HepG2 (cell line): ENCODE data around the gene PCSK5.

Experiments used
- ARNT ChIP-seq: fragments of 450-650 bp; IDR thresholded peaks from 2 replicates; pipeline ENCODE4 v1.6.1; 2017
- HCFC1 ChIP-seq: fragments of 150-350 bp; IDR thresholded peaks from 2 replicates; pipeline ENCODE4 v1.6.1; 2014; ENCODE audit warnings: low read depth, low read length
- ZNF124 ChIP-seq: sonication (generic); formaldehyde crosslinking; IDR thresholded peaks from 2 replicates; pipeline ENCODE4 v1.4.0; 2020; ENCODE audit warnings: missing genetic modification reagents
- ZNF329 ChIP-seq: sonication (generic); formaldehyde crosslinking; IDR thresholded peaks from 2 replicates; pipeline ENCODE4 v1.9.0; 2021; ENCODE audit warnings: low read depth, mild to moderate bottlenecking, missing genetic modification reagents
- ZSCAN25 ChIP-seq: sonication (generic); formaldehyde crosslinking; IDR thresholded peaks from 2 replicates; pipeline ENCODE4 v1.8.0; 2022; ENCODE audit warnings: mild to moderate bottlenecking, missing genetic modification reagents
- TF ChIP-seq, protein P1 (sequence below), 2 experiments: sonication (generic) in 1 of 2; formaldehyde crosslinking in 1 of 2; IDR thresholded peaks; 2 replicates each; pipeline versions ENCODE4 v1.5.1 to v1.6.1; 2011 to 2020; ENCODE audit warnings: borderline replicate concordance in 1 of 2, low read depth in 1 of 2, low read length in 1 of 2, mild to moderate bottlenecking in 1 of 2, missing genetic modification reagents in 1 of 2, moderate library complexity in 1 of 2
- TF ChIP-seq, protein P2 (sequence below): sonication (generic); formaldehyde crosslinking; IDR thresholded peaks from 2 replicates; pipeline ENCODE4 v1.5.0; 2020; ENCODE audit warnings: mild to moderate bottlenecking, missing genetic modification reagents, moderate library complexity

DNA sequence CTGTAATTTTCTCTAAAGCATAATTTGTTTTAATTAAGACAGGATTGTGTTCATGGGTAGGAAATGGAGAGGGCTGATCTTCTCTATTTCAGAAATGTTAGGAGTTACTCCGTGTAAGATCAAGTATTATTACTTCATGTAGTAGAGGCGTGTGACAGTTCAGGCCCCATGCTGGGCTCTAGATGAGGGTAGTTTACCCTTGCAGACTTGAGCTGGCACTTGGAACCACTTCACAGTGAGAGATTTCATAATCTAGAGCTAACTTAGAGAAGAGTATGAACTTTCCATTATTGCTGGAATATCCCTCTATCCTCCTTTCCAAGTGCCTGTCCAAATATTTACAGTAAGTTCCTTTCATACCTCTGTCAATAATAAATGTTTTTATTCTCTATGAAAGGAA lies 195.1 kb downstream of the PCSK5 start:
- TF ChIP-seq HCFC1: no peak
- TF ChIP-seq ZSCAN25: no peak
- no peak for TF ChIP-seq ZNF124 (CRISPR knock-in tag)
- no peak for TF ChIP-seq ARNT
- TF ChIP-seq, protein P1, sequence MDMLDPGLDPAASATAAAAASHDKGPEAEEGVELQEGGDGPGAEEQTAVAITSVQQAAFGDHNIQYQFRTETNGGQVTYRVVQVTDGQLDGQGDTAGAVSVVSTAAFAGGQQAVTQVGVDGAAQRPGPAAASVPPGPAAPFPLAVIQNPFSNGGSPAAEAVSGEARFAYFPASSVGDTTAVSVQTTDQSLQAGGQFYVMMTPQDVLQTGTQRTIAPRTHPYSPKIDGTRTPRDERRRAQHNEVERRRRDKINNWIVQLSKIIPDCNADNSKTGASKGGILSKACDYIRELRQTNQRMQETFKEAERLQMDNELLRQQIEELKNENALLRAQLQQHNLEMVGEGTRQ (IDR thresholded peaks at IDR 0.05; ENCODE audit: low read depth, low read length): no peak
- TF ChIP-seq, protein P1 (CRISPR knock-in tag; IDR thresholded peaks at IDR 0.05; ENCODE audit: borderline replicate concordance): no peak
- TF ChIP-seq, protein P2, sequence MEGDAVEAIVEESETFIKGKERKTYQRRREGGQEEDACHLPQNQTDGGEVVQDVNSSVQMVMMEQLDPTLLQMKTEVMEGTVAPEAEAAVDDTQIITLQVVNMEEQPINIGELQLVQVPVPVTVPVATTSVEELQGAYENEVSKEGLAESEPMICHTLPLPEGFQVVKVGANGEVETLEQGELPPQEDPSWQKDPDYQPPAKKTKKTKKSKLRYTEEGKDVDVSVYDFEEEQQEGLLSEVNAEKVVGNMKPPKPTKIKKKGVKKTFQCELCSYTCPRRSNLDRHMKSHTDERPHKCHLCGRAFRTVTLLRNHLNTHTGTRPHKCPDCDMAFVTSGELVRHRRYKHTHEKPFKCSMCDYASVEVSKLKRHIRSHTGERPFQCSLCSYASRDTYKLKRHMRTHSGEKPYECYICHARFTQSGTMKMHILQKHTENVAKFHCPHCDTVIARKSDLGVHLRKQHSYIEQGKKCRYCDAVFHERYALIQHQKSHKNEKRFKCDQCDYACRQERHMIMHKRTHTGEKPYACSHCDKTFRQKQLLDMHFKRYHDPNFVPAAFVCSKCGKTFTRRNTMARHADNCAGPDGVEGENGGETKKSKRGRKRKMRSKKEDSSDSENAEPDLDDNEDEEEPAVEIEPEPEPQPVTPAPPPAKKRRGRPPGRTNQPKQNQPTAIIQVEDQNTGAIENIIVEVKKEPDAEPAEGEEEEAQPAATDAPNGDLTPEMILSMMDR: no peak
- TF ChIP-seq ZNF329 (CRISPR knock-in tag): no peak
